Testis (tissue), 2 donors: Measurements from ENCODE around the gene NOTCH1.

Experiments
- CTCF ChIP-seq, 3 experiments: fragments of 450-650 bp in 2 of 3; fragments of 200-600 bp in 1 of 3; sonication (generic) in 1 of 3; IDR thresholded peaks; one replicate each; pipeline ENCODE4 v1.5.1; 2016 to 2019; ENCODE audit warnings: antibody characterized with exemption in 3 of 3, mild to moderate bottlenecking in 2 of 3, moderate library complexity in 1 of 3
- POLR2A ChIP-seq: fragments of 450-650 bp; IDR thresholded peaks from one replicate; pipeline ENCODE4 v1.6.1; 2017; ENCODE audit warnings: antibody characterized with exemption, mild to moderate bottlenecking, moderate library complexity

DNA sequence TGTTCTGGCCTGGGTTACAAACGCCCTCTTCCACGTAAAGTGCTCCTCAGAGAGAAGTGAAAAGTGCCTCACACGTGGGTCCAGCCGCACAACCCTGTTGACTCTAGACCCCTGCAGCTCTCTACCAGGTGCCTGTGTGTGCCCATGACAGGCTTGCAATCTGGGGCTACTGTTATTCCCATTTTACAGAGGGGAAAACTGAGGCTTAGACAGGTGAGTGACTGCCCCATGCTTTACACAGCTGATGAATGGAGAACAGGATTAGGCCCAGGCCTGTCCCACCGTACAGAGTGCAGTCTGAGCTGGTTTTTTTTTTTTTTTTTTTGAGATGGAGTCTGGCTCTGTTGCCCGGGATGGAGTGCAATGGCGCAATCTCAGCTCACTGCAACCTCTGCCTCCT is 100.0 kb downstream of the NOTCH1 start:
- TF ChIP-seq POLR2A = no peak
- TF ChIP-seq CTCF (IDR thresholded peaks at IDR 0.05) = no peak
